Neuronal stem cell (in vitro differentiated cells): Measurements from ENCODE around the gene BRD3OS.
A peak's percentile ranks its signal among the peaks of the same experiment; 100 is the strongest.

Experiments
- DNase-seq: peaks from one replicate; pipeline ENCODE4 v3.0.0-alpha.2; 2013; ENCODE audit warnings: low spot score
- H2AFZ ChIP-seq: one replicate; pipeline ENCODE4 v1.6.1; 2013; ENCODE audit warnings: mild to moderate bottlenecking, low read length, inconsistent platforms
- H2AK5ac ChIP-seq: 2 replicates; pipeline ENCODE4 v1.6.1; 2013; ENCODE audit warnings: low read depth, mild to moderate bottlenecking, inconsistent platforms, low read length, moderate library complexity, mixed read lengths
- H2BK120ac ChIP-seq: 2 replicates; pipeline ENCODE4 v1.6.1; 2013; ENCODE audit warnings: low read depth, mild to moderate bottlenecking, inconsistent platforms, low read length, moderate library complexity, mixed read lengths
- H2BK12ac ChIP-seq: one replicate; pipeline ENCODE4 v1.6.1; 2013; ENCODE audit warnings: low read length, inconsistent platforms
- H2BK15ac ChIP-seq: 2 replicates; pipeline ENCODE4 v1.6.1; 2013; ENCODE audit warnings: mild to moderate bottlenecking, low read length, inconsistent platforms, mixed read lengths
- H2BK5ac ChIP-seq: one replicate; pipeline ENCODE4 v1.6.1; 2013; ENCODE audit warnings: inconsistent platforms, mild to moderate bottlenecking, low read length, moderate library complexity
- H3K14ac ChIP-seq: one replicate; pipeline ENCODE4 v1.6.1; 2013; ENCODE audit warnings: low read length, inconsistent platforms
- H3K18ac ChIP-seq: 2 replicates; pipeline ENCODE4 v1.6.1; 2013; ENCODE audit warnings: low read length, inconsistent platforms
- H3K23ac ChIP-seq: 2 replicates; pipeline ENCODE4 v1.6.1; 2013; ENCODE audit warnings: low read depth, mild to moderate bottlenecking, mixed read lengths, low read length, inconsistent platforms; ENCODE audit not compliant: poor library complexity
- H3K27ac ChIP-seq: replicated peaks from 3 replicates; pipeline ENCODE4 v1.5.1; 2013; ENCODE audit warnings: low read length, inconsistent platforms
- H3K27me3 ChIP-seq, 3 experiments: 2 replicates each; pipeline ENCODE4 v1.6.1; 2013; ENCODE audit warnings: low read length in 3 of 3, mild to moderate bottlenecking in 2 of 3, inconsistent platforms in 1 of 3, low read depth in 1 of 3, mixed read lengths in 1 of 3, moderate library complexity in 1 of 3; ENCODE audit not compliant: control insufficient read depth in 3 of 3, insufficient read depth in 3 of 3
- H3K36me3 ChIP-seq, 2 donors: replicated peaks in 1 of 2; 2 replicates each; pipeline ENCODE4 v1.6.1; 2013; ENCODE audit warnings: low read length in 2 of 2; ENCODE audit not compliant: control insufficient read depth in 2 of 2, insufficient read depth in 2 of 2
- H3K4ac ChIP-seq: 2 replicates; pipeline ENCODE4 v1.6.1; 2013; ENCODE audit warnings: inconsistent platforms, mild to moderate bottlenecking, low read length, moderate library complexity
- H3K4me1 ChIP-seq, 2 donors: 1 replicate in 1 of 2; 2 replicates in 1 of 2; pipeline ENCODE4 v1.6.1; 2013; ENCODE audit warnings: low read length in 2 of 2, low read depth in 1 of 2; ENCODE audit not compliant: control insufficient read depth in 2 of 2, insufficient read depth in 1 of 2
- H3K4me2 ChIP-seq: one replicate; pipeline ENCODE4 v1.6.1; 2013; ENCODE audit warnings: mild to moderate bottlenecking, low read length, inconsistent platforms; ENCODE audit not compliant: insufficient read depth, poor library complexity, severe bottlenecking
- H3K4me3 ChIP-seq, 2 donors: 2 replicates each; pipeline ENCODE4 v1.5.1; 2013; ENCODE audit warnings: low read length in 2 of 2, mild to moderate bottlenecking in 2 of 2, inconsistent platforms in 1 of 2, moderate library complexity in 1 of 2
- H3K79me1 ChIP-seq: one replicate; pipeline ENCODE4 v1.6.1; 2013; ENCODE audit warnings: low read depth, mild to moderate bottlenecking, inconsistent platforms, low read length, moderate library complexity
- H3K9ac ChIP-seq: one replicate; pipeline ENCODE4 v1.6.1; 2013; ENCODE audit warnings: mild to moderate bottlenecking, low read depth, low read length, inconsistent platforms; ENCODE audit not compliant: poor library complexity
- H3K9me3 ChIP-seq, 2 donors: replicated peaks in 1 of 2; 2 replicates each; pipeline versions ENCODE3 to v1.6.1; 2013; ENCODE audit warnings: low read length in 2 of 2, mild to moderate bottlenecking in 2 of 2, inconsistent platforms in 1 of 2, low read depth in 1 of 2, mixed read lengths in 1 of 2, moderate library complexity in 1 of 2; ENCODE audit not compliant: control insufficient read depth in 2 of 2, insufficient read depth in 1 of 2
- H4K8ac ChIP-seq: one replicate; pipeline ENCODE4 v1.6.1; 2013; ENCODE audit warnings: low read depth, mild to moderate bottlenecking, inconsistent platforms, low read length, moderate library complexity
- H4K91ac ChIP-seq: one replicate; pipeline ENCODE4 v1.6.1; 2013; ENCODE audit warnings: low read length, low read depth, mild to moderate bottlenecking, inconsistent platforms; ENCODE audit not compliant: poor library complexity
- WGBS, 2 donors: extraction: QIAGEN DNeasy Blood & Tissue Kit; methylation state at CpG; one replicate each; pipeline ENCODE4 v1.1.7; 2013; ENCODE audit warnings: missing lambda C conversion rate in 2 of 2, mixed read lengths in 1 of 2; ENCODE audit not compliant: insufficient read length in 2 of 2, insufficient replicate concordance in 1 of 2; ENCODE audit errors: extremely low coverage in 2 of 2; 5-methylcytosine and 5-hydroxymethylcytosine counted together

The BRD3OS gene

GRCh38 chr9:133990366-133991213 lies 34.7 kb upstream of the BRD3OS start:
- Histone ChIP-seq H3K23ac (peak overlapping the region; percentile 81), H2BK5ac (peak overlapping the region; percentile 93), H3K4ac (no peak overlapping the region), H3K4me3 (peak overlapping the region; percentile 92 to 97), H3K27me3 (no peaks in the 10 kb centered on the region), H3K9me3 (no peaks in the 10 kb centered on the region), H3K4me1 (peaks cover 25 to 28% of the 10 kb centered on the region in 2 donors), H2BK120ac (peak overlapping the region; percentile 16), H2AK5ac (peak overlapping the region; percentile 67), H3K14ac (peak overlapping the region; percentile 15), H3K79me1 (peaks cover 22% of the 10 kb centered on the region), H3K9ac (peak overlapping the region; percentile 94), H4K91ac (no peak overlapping the region), H2BK12ac (peak overlapping the region; percentile 36), H3K18ac (peak overlapping the region; percentile 98), H2BK15ac (peak overlapping the region; percentile 90), H2AFZ (peak overlapping the region; percentile 14), H3K36me3 (peaks cover 3 to 22% of the 10 kb centered on the region in 2 donors), H3K4me2 (peak overlapping the region; percentile 84), H3K27ac (peak overlapping the region; percentile 62), H4K8ac (no peak overlapping the region)
- DNase-seq = peak; percentile 77
- no CpG with 5 or more reads among the region's 31 CpGs for WGBS, 2 donors

GRCh38 chr9:133991214-133991921 lies 33.9 kb upstream of the BRD3OS start:
- Histone ChIP-seq H2BK120ac (peak overlapping the region; percentile 58), H3K14ac (peak overlapping the region; percentile 50), H4K91ac (no peak overlapping the region), H3K4ac (peak overlapping the region; percentile 23), H3K79me1 (peaks cover 22% of the 10 kb centered on the region), H3K27me3 (no peaks in the 10 kb centered on the region), H2BK15ac (no peak overlapping the region), H2AFZ (peak overlapping the region; percentile 14), H4K8ac (no peak overlapping the region), H3K9me3 (no peaks in the 10 kb centered on the region), H3K9ac (peak overlapping the region; percentile 94), H2BK12ac (peak overlapping the region; percentile 58), H2AK5ac (peak overlapping the region; percentile 89), H3K36me3 (peaks cover 3 to 14% of the 10 kb centered on the region in 2 donors), H3K4me2 (peak overlapping the region; percentile 84), H3K18ac (peak overlapping the region; percentile 98), H3K4me1 (peaks cover 24 to 25% of the 10 kb centered on the region in 2 donors), H2BK5ac (peak overlapping the region; percentile 93), H3K27ac (peak overlapping the region; percentile 62), H3K4me3 (peak overlapping the region; percentile 92 to 97), H3K23ac (peak overlapping the region; percentile 81)
- WGBS, 2 donors = no CpG with 5 or more reads among the region's 82 CpGs
- DNase-seq = no peak

DNA sequence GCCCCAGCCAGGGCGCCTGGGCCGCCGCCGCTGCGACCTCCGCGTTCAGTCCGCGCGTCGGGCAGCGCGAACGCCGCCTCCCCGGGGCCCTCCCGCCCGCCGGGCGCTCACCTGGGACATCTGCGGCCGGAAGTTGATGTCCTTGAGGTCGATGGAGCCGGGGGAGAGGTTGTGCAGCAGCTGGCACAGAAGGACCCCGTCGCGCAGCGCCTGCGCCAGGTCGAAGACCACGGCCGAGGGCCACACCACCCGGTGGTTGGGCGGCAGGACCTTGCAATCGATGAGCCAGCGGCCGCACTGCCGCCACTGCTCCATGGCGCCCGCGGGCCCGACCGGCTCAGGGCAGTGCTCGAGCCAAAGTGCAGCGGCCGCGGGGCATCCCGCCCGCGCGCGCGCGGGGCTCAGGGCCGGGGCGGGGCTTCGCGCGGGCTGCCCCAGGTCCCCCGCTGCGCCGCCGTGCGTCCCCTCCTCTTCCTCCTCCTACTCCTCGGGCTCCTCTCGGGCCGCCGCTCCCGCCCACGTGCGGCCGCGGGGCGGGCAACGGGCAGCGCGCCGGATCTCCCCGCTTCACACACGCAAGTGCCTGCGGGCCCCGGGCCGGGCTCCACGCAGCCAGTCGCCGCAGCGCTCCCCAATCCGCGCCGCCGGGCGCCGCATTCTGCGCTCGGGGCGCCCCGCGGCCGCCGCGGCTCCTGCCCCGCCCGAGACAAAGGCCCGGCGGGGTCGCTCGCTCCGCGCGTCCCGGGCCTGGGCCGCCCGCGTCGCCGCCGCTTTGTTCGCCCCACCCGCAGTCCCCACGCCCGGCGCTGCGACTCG lies 33.1 kb upstream of the BRD3OS start, which contains the start of gene VAV2:
Gene VAV2 (minus strand): TSS at position 361 of the 816 bp plus-strand sequence. CDS start 46 bp downstream, at position 315.
- DNase-seq = peak; percentile 56
- peak within 1 kb of the TSS; percentile 94 for H3K9ac ChIP-seq

More for the DNA sequence above, 33.1 kb upstream of the BRD3OS start, which contains the start of gene VAV2:
- Histone ChIP-seq H3K27me3 (no peaks in the 10 kb centered on the region), H2BK15ac (peak within 1 kb of the TSS; percentile 44), H4K8ac (no peak within 1 kb of the TSS), H3K23ac (peak within 1 kb of the TSS; percentile 87), H3K4me2 (peak within 1 kb of the TSS; percentile 90), H3K27ac (peak within 1 kb of the TSS; percentile 62), H2BK12ac (peak within 1 kb of the TSS; percentile 58), H3K14ac (peak within 1 kb of the TSS; percentile 75), H4K91ac (peak within 1 kb of the TSS; percentile 92), H3K36me3 (peaks cover 3 to 8% of the 10 kb centered on the region in 2 donors), H2AK5ac (peak within 1 kb of the TSS; percentile 100), H3K18ac (peak within 1 kb of the TSS; percentile 98), H2BK5ac (peak within 1 kb of the TSS; percentile 93), H2BK120ac (peak within 1 kb of the TSS; percentile 87), H2AFZ (peak within 1 kb of the TSS; percentile 96), H3K4me3 (peak within 1 kb of the TSS; percentile 92 to 97), H3K4ac (peak within 1 kb of the TSS; percentile 23), H3K79me1 (peaks cover 21% of the 10 kb centered on the region), H3K4me1 (peaks cover 22 to 25% of the 10 kb centered on the region in 2 donors), H3K9me3 (no peaks in the 10 kb centered on the region)
- WGBS, 2 donors = no CpG with 5 or more reads among the region's 124 CpGs
